Central memory CD4-positive, alpha-beta T cell (primary cell): Measurements from ENCODE around the gene CGB5.

Experiments
- DNase-seq: peaks from one replicate; pipeline ENCODE4 v3.0.0; 2022

The CGB5 gene

DNA sequence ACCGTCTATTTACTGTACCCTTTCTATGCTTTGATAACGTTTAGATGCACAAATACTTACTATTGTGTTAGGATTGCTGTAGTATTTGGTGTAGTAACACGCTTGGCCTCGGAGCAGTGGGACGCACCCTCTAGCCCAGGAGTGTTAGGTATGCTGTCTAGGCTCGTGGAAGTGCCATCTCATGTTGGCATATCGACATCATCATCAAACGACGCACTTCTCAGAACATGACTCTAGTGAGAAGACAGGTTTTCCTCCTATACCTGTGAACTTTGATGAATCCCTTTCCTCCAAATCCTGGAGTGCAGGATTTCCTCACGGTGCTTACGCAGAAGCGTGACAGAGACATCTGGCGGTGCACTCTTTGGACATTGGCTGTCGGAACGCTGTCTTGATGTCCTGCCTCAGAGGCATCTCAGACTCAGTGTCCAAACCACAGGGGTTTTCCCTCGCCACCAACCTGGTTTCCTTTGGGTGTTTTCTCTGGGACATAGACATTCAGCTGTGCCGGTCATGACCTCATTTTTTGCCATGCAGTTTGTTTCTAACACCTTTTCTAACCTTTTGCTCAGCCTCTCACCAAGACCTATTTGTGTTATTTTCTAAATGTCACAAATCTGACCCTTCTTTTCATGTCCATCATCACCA is 47.9 kb downstream of the CGB5 start:
- DNase-seq: no peak

DNA sequence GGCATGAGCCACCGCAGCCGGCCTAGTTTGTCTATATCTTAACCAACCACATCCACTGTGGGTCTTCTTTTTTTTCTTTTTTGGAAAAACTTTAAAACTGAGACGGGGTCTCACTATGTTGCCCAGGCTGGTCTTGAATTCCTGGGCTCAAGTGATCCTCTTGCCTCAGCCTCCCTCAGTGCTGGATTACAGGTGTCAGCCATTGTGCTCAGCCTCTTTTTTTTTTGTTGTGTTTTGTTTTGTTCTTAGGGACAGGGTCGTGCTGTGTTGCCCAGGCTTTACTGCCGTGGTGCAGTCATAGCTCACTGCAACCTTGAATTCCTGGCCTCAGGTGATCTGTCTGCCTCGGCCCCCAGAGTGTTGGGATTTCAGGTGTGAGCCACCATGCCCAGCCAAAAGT is 49.0 kb downstream of the CGB5 start:
- no peak for DNase-seq
